CD4-positive, alpha-beta T cell treated with Interleukin-17A for 1 hour (primary cell): ENCODE measurements around the gene ANAPC5.
A peak's percentile ranks its signal among the peaks of the same experiment; 100 is the strongest.

Experiments used
- DNase-seq: peaks from one replicate; pipeline ENCODE4 v3.0.0-alpha.2; 2020

The ANAPC5 gene

DNA sequence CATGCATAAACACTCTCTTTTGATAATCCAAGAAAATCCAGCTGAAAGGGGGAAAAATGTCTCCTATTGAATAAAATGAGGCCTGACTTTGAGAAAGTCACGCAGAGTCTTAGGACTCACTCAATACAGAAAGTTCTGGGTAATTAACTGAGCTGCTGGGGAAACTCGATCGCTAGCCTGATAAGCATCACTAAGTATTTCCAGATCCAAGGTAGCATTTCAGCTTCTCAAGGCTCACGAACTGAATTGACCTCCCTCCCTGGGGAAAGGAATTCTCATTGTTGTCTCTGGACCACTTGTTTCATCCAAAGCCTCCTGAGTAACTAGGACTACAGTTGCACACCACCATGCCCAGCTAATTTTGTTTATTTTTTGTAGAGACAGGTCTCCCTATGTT lies 13.8 kb upstream of the ANAPC5 start:
- DNase-seq: no peak

DNA sequence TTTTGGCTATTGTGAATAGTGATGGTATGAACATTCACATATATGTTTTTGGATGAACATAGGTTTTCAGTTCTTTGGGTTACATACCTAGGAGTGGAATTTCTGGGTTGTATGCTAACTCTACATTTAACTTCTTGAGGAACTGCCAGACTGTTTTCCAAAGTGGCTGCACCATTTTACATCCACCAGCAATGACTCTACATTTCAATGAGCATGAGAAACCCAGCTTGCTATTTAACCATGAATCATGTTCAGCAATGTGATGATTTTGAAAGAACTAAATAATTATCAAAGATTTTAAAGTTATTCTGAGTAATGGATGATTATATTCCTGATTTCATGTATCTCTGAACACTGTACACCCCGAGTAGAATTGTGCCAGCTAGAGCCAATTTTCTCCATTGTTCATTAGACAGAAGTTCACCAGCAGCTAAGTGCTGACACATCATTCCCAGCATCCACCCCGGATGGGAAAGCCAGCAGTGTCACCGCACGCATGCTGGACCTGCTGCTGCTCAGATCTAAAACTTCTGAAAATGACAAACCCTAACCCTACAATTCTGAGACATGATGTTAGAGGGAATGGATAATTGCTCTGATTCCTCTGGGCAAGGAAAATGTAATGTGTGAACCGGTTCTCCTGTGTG lies 13.3 kb upstream of the ANAPC5 start:
- no peak for DNase-seq

DNA sequence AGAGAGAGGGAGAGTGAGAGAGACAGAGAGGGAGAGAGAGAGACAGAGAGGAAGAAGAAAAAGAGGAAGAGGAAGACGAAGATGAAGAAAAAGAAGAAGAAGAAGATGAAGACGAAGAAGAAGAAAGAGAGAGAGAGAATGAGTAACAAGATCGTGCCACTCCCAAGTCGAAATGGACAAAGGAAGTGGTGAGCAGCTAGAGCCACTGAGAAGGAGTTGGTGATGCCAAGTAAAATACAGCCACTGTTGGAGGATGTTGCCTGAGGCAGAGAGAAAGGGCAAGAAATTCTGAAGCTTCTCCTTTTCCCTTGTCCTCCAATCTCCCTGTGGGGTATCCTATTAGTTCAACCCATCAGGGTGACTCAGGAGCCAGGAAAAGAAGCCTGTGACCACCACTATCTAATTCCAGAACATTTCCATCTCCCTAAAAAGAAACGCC lies 12.5 kb upstream of the ANAPC5 start:
- no peak for DNase-seq

DNA sequence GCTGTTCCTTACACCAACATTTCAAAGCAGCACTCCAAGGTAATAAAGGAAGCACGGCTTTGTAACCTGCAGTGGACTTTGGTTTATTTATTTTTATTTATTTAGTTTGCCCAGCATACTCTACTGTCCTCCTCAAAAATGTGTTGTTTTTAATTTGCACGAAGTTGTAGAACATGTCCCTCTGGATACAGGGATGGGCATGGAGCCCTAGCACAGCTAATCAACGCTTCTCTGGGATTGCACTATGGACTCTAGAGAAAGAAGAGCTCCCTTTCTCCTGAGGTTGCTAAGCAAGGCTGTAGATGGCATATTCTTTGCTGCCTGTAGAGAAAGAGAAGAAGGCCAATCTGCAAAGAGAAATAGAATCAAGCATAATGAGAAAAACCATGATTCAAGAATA lies 5.9 kb upstream of the ANAPC5 start:
- no peak for DNase-seq

DNA sequence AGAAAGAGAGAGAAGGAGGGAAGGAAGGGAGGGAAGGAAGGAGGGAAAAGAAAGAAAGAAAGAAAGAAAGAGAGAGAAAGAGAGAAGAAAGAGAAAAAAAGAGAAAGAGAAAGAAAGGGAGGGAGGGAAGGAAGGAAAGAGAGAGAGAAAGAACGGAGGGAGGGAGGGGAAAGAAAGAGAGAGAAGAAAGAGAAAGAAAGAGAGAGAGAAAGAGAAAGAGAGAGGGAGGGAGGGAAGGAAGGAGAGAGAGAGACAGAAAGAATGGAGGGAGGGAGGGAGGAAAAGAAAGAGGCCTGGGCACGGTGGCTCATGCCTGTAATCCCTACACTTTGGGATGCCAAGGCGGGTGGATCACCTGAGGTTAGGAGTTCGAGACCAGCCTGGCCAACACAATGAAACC lies 5.1 kb upstream of the ANAPC5 start:
- no peak for DNase-seq

GRCh38 chr12:121356657-121357056 lies 4.4 kb upstream of the ANAPC5 start:
- DNase-seq: no peak

GRCh38 chr12:121355818-121356217 lies 3.6 kb upstream of the ANAPC5 start:
- DNase-seq: no peak

GRCh38 chr12:121352682-121353018 lies 439 bp upstream of the ANAPC5 start:
- DNase-seq: no peak

GRCh38 chr12:121346747-121347146 lies 5.5 kb downstream of the ANAPC5 start:
- DNase-seq: no peak

DNA sequence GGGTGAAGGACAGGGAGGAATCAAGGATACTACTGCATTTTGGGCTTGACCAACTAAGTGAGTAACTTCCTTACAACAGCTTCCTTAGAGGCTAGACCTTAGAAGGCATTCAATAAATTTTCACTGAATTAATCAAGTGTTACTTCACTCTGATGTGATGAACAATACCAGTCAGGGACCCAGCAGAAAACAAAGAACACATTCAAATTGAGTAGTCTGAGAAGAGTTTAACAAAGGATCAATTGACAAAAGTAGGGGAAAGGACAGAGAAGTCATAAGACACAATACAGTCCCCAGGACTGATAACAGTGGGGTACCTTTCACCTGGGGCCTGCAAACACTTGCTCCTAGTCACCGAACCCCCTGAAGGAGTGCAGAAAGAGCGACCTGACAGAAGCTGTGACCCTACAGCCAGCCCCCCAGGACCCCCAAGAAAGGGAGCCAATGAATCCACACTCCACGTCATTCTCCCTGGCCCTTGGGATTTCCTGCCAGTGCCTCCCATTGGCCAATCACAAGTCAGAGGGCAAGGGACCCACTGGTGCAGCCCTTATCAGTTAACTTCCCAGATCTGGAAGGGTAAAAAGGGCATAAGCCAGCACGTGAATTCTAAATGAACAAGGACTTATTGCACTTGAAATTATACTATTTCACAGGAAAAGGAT lies 6.9 kb downstream of the ANAPC5 start:
- DNase-seq: no peak

- DNase-seq: no peak
Observed at GRCh38 chr12:121344506-121344905, 7.7 kb downstream of the ANAPC5 start.

DNA sequence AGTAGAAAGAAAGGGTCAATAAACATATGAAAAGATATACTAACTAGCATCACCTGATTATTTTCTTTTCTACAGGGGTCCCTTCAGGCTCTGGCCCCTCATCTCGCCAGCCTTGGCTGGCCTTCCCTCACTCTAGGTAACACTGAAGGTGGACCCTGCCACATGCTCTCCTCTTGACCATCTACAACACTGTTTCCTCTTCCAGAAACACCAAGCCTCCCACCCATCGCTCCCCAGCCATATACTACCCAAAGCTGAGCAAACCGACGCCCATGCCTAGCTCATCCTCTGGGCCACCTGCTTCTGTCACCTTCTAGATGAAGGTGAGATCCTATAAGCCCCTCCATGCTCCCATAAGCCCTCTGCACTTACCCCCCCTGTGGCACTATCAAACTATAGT lies 14.8 kb downstream of the ANAPC5 start:
- no peak for DNase-seq

GRCh38 chr12:121334513-121335343 lies 17.5 kb downstream of the ANAPC5 start:
- peak; percentile 70 for DNase-seq

- DNase-seq: no peak
Observed at GRCh38 chr12:121333747-121334146, 18.5 kb downstream of the ANAPC5 start.

- no peak for DNase-seq
Observed at GRCh38 chr12:121331248-121331647, 21.0 kb downstream of the ANAPC5 start.

- DNase-seq: no peak
Observed at GRCh38 chr12:121330692-121331091, 21.5 kb downstream of the ANAPC5 start.

- DNase-seq: no peak
Observed at GRCh38 chr12:121330195-121330594, 22.0 kb downstream of the ANAPC5 start.

DNA sequence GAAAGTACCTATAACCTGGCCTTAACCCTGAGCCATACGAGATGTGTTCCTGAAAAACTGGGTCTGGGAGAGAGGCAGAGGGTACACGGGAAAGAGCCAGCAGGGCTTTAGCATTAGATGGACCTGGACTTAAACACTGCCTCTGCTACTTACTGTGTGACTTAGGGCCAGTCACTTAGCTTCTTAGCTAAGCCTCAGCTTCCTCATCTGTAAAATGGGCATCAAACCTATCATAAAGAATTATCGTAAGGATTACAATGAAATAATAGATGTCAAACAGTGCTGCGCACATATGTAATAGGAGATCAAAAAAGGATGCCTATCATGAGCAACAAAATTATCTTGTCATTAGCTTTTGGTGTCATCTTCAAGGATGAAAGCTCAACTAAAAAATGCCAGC lies 23.6 kb downstream of the ANAPC5 start:
- no peak for DNase-seq

DNA sequence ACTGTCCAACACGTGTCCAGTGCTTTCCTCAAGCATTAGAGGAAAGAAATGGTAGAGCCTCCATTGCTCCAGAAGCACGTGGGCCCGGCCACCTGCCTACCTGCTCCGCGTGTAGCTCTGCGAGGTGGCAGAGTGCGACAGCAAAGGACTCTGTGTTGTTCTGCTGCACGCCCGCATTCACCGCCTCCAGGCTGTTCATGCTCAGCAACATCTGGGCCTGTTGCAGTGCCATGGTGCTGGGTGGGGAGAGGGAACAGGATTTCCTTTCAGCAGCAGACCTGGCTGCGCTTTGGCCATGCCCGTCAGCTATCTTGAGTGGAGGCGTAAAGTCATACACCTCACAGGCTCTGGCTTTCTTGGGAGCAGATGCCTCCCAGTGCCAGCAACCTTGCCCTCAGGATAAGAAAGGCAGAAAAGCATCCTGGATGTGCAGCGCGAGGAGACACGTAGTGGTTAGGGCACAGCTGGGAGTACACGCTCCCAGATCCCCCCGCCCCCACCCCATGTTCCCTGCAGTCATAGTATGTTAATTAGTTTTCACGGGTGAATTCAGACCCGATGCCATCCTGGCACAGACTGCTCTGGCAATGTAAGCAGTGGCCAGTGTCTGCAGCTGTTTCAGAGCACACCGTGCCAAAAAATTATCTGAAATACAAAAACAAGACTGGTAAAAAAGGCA lies 25.1 kb downstream of the ANAPC5 start:
- DNase-seq: no peak

DNA sequence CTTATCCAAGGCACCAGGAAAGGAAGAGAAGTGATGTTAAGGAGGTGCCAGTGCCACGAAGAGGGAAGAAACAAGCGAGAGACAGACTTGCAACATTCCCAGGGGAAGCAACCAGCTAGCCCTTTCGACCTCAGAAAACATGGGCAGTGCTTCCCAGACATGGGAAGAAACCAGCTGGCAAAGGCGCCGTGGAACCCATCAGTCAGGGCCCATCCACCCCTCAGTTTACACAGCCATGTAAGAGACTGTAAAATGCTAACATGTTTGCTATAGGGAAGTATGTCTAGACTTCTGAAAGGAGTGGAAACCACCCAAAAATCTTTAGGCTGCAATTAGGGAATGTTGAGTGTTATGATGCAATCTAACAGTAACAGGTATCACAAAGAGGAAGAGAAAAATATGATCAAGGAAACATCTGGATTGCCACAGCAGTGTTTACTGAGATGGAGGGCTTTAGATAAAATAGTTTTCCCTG lies 26.3 kb downstream of the ANAPC5 start:
- DNase-seq: no peak

DNA sequence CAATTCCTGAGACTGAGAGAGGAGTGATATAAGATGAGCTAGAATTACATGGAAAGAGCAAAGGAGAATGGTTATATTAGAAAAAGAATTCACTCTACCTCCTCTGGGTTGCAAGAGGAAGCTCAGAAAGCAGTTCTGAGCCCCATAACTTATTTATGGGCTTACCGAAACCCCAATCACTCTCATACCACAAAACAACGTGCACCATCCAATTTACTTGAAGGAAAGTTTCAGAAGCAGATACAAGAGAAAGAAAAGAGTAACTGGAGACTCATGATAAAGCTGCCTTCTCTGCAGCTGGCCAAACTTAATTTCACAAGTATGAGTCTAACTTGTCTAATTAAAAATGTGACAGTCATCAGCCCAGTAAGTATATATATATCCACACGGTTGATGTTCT lies 28.3 kb downstream of the ANAPC5 start:
- DNase-seq: no peak

GRCh38 chr12:121318121-121318520 lies 34.1 kb downstream of the ANAPC5 start:
- DNase-seq: no peak

GRCh38 chr12:121314431-121314830 lies 37.8 kb downstream of the ANAPC5 start:
- DNase-seq: no peak
